Measurements from ENCODE around the gene PDE4D.

GRCh38 chr5:58969253-58969652 is 924.3 kb downstream of the PDE4D start:
- TF ChIP-seq CTCF (IDR thresholded peaks at IDR 0.05) (no peak), EZH2 (IDR thresholded peaks at IDR 0.05; ENCODE audit: borderline replicate concordance, insufficient read depth, low read depth, low read length, poor library complexity, severe bottlenecking) (no peak)
